Mesendoderm (in vitro differentiated cells): Measurements from ENCODE around the gene ARHGAP32.
"Not testable (repeated sequence)": the region's sequence is repeated elsewhere in the genome, so short reads cannot be mapped to it uniquely, and the experiment has no call there.

ENCODE experiments used
- DNase-seq: peaks from one replicate; pipeline ENCODE4 v3.0.0; 2013
- H2AK5ac ChIP-seq: 2 replicates; pipeline ENCODE4 v1.6.1; 2013; ENCODE audit warnings: low read length, inconsistent platforms
- H2BK120ac ChIP-seq: 2 replicates; pipeline ENCODE4 v1.6.1; 2013; ENCODE audit warnings: low read depth, mild to moderate bottlenecking, low read length, moderate library complexity, mixed read lengths
- H2BK15ac ChIP-seq: replicated peaks from 2 replicates; pipeline ENCODE4 v1.6.1; 2013; ENCODE audit warnings: low read depth, mild to moderate bottlenecking, moderate library complexity
- H2BK5ac ChIP-seq: 2 replicates; pipeline ENCODE4 v1.6.1; 2013; ENCODE audit warnings: low read length, inconsistent platforms
- H3K18ac ChIP-seq: 2 replicates; pipeline ENCODE4 v1.6.1; 2013; ENCODE audit warnings: mild to moderate bottlenecking, low read length, mixed read lengths
- H3K23ac ChIP-seq: one replicate; pipeline ENCODE4 v1.6.1; 2013; ENCODE audit warnings: low read length
- H3K27ac ChIP-seq: 2 replicates; pipeline ENCODE4 v1.5.1; 2013; ENCODE audit warnings: low read depth, mild to moderate bottlenecking, inconsistent platforms, low read length, moderate library complexity
- H3K27me3 ChIP-seq: 2 replicates; pipeline ENCODE4 v1.6.1; 2013; ENCODE audit warnings: low read length, control low read depth, mild to moderate bottlenecking, inconsistent platforms; ENCODE audit not compliant: insufficient read depth, poor library complexity
- H3K36me3 ChIP-seq: 2 replicates; pipeline ENCODE4 v1.6.1; 2013; ENCODE audit warnings: low read length, inconsistent platforms; ENCODE audit not compliant: control insufficient read depth, insufficient read depth
- H3K4ac ChIP-seq: one replicate; pipeline ENCODE4 v1.6.1; 2013; ENCODE audit warnings: low read depth, mild to moderate bottlenecking, low read length, moderate library complexity
- H3K4me1 ChIP-seq: 2 replicates; pipeline ENCODE4 v1.6.1; 2013; ENCODE audit warnings: low read depth, low read length, inconsistent platforms; ENCODE audit not compliant: control insufficient read depth
- H3K4me2 ChIP-seq: 2 replicates; pipeline ENCODE4 v1.6.1; 2013; ENCODE audit warnings: low read length
- H3K4me3 ChIP-seq: 2 replicates; pipeline ENCODE4 v1.5.1; 2013; ENCODE audit warnings: mild to moderate bottlenecking, low read length
- H3K56ac ChIP-seq: one replicate; pipeline ENCODE4 v1.6.1; 2013; ENCODE audit warnings: low read length
- H3K79me1 ChIP-seq: 2 replicates; pipeline ENCODE4 v1.6.1; 2013; ENCODE audit warnings: low read length, inconsistent platforms
- H3K79me2 ChIP-seq: 2 replicates; pipeline ENCODE4 v1.6.1; 2013; ENCODE audit warnings: mild to moderate bottlenecking, low read length; ENCODE audit not compliant: control insufficient read depth, insufficient read depth
- H3K9ac ChIP-seq: 2 replicates; pipeline ENCODE4 v1.6.1; 2013; ENCODE audit warnings: low read length, inconsistent platforms
- H4K5ac ChIP-seq: one replicate; pipeline ENCODE4 v1.6.1; 2013; ENCODE audit warnings: low read length
- H4K8ac ChIP-seq: one replicate; pipeline ENCODE4 v1.6.1; 2013; ENCODE audit warnings: low read depth, mild to moderate bottlenecking, control low read depth, low read length, moderate library complexity
- whole genome bisulfite sequencing: extraction: QIAGEN DNeasy Blood & Tissue Kit; methylation state at CpG from one replicate; pipeline ENCODE4 v1.1.7; 2013; ENCODE audit warnings: low lambda C conversion rate, missing lambda C conversion rate; ENCODE audit not compliant: insufficient coverage; ENCODE audit errors: extremely low coverage; 5-methylcytosine and 5-hydroxymethylcytosine counted together

ARHGAP32 gene

DNA sequence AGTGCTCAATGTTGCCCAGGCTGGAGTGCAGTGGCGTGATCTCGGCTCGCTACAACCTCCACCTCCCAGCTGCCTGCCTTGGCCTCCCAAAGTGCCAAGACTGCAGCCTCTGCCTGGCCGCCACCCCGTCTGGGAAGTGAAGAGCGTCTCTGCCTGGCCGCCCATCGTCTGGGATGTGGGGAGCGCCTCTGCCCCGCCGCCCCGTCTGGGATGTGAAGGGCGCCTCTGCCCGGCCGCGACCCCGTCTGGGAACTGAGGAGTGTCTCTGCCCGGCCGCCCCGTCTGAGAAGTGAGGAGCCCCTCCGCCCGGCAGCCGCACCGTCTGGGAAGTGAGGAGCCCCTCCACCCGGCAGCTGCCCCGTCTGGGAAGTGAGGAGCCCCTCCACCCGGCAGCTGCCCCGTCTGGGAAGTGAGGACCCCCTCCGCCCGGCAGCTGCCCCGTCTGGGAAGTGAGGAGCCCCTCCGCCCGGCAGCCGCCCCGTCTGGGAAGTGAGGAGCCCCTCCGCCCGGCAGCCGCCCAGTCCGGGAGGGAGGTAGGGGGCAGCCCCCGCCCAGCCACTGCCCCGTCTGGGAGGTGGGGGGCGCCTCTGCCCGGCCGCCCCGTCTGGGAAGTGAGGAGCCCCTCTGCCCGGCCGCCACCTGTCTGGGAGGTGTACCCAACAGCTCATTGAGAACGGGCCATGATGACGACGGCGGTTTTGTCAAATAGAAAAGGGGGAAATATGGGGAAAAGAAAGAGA, 63.1 kb downstream of the ARHGAP32 start:
- not testable (repeated sequence) for H3K56ac ChIP-seq, H3K4ac ChIP-seq, H3K36me3 ChIP-seq, H3K4me3 ChIP-seq, H3K23ac ChIP-seq, DNase-seq, H4K5ac ChIP-seq, H3K4me1 ChIP-seq, H3K27ac ChIP-seq, H3K27me3 ChIP-seq, H2AK5ac ChIP-seq, H3K9ac ChIP-seq, H2BK5ac ChIP-seq, H3K79me1 ChIP-seq, H2BK15ac ChIP-seq, H2BK120ac ChIP-seq, H3K79me2 ChIP-seq, H3K18ac ChIP-seq, H4K8ac ChIP-seq, H3K4me2 ChIP-seq
- no CpG with 5 or more reads among the region's 51 CpGs for WGBS

DNA sequence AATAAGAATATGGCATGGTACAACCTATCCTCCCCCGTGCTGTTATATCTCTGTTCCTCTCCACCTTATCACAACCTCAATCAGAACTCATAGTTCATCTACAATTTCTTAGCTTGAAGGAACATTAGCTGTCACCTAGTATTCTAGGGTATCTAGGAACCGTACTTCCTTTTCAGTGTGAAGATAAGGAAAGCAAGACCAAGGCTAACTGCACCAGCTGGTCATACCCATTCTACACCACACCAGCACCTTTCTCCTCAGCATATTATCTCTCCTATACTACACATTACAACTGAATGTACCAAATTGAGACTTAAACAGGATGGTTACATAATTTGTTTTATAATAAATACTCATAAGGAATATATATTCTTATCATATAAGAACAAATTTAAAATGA, 73.1 kb downstream of the ARHGAP32 start:
- Histone ChIP-seq H2BK15ac (no peak overlapping the region), H4K8ac (no peak overlapping the region), H2BK120ac (no peak overlapping the region), H3K23ac (no peak overlapping the region), H3K4me2 (no peak overlapping the region), H3K18ac (no peak overlapping the region), H3K36me3 (no peaks in the 10 kb centered on the region), H3K79me1 (no peaks in the 10 kb centered on the region), H3K79me2 (no peaks in the 10 kb centered on the region), H2AK5ac (no peak overlapping the region), H3K9ac (no peak overlapping the region), H2BK5ac (no peak overlapping the region), H3K4ac (no peak overlapping the region), H3K27me3 (no peaks in the 10 kb centered on the region), H3K56ac (no peak overlapping the region), H3K4me1 (no peaks in the 10 kb centered on the region), H3K27ac (no peak overlapping the region), H4K5ac (no peak overlapping the region), H3K4me3 (no peak overlapping the region)
- no CpG with 5 or more reads among the region's 2 CpGs for WGBS
- no peak for DNase-seq

DNA sequence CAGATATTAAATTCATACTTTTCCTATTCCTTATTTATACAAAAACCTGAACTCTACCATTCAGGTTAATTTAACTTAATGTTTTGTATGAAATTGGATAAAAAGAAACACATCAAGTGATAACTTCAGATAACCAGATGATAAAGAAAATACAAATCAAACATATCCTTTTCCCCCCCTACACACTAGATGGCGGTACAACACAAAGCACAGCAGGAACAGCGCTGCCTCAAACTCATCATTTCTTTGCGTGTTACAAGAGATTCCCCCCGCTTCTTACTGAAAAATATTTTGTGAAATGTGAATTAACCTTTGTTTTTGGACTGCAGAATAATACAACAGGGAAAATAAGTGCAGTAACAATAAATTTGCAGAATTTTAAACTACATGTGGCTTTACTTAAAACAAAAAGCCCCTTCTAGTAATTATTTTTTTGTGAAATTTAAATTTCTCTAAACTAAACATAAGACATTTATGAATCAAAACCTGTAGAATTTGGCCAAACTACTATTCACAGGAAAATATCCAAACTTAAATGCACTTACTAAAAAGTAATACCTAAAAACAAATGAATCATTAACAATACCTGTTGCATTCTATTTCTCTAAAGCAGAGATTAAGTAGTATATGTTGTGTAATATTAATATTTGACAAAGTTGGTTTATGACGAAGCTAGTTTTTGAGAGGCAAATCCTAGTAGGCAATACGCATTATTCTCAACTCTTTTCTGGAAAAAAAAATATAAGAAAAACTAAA, 74.4 kb downstream of the ARHGAP32 start:
- H4K5ac ChIP-seq, result no peak overlapping the region
- no peaks in the 10 kb centered on the region for H3K27me3 ChIP-seq
- no peak overlapping the region for H3K23ac ChIP-seq
- no peaks in the 10 kb centered on the region for H3K4me1 ChIP-seq
- H3K79me2 ChIP-seq, result no peaks in the 10 kb centered on the region
- no peak overlapping the region for H3K56ac ChIP-seq
- no peak overlapping the region for H4K8ac ChIP-seq
- H3K4me3 ChIP-seq, result no peak overlapping the region
- no peak overlapping the region for H3K27ac ChIP-seq
- no peak overlapping the region for H2BK15ac ChIP-seq
- H3K4me2 ChIP-seq, result no peak overlapping the region
- no peak overlapping the region for H2BK5ac ChIP-seq
- H2AK5ac ChIP-seq, result no peak overlapping the region
- H3K9ac ChIP-seq, result no peak overlapping the region
- no peaks in the 10 kb centered on the region for H3K36me3 ChIP-seq
- H2BK120ac ChIP-seq, result no peak overlapping the region
- WGBS, result no CpG with 5 or more reads among the region's 6 CpGs
- peak; percentile 75 for DNase-seq
- no peaks in the 10 kb centered on the region for H3K79me1 ChIP-seq
- H3K4ac ChIP-seq, result no peak overlapping the region
- no peak overlapping the region for H3K18ac ChIP-seq

- H3K18ac ChIP-seq, result no peak overlapping the region
- H3K56ac ChIP-seq, result no peak overlapping the region
- H4K8ac ChIP-seq, result no peak overlapping the region
- no peak overlapping the region for H2AK5ac ChIP-seq
- no peaks in the 10 kb centered on the region for H3K4me1 ChIP-seq
- no peaks in the 10 kb centered on the region for H3K79me1 ChIP-seq
- H3K36me3 ChIP-seq, result no peaks in the 10 kb centered on the region
- no peak overlapping the region for H4K5ac ChIP-seq
- no peak overlapping the region for H3K4me3 ChIP-seq
- H2BK5ac ChIP-seq, result no peak overlapping the region
- no peak overlapping the region for H2BK120ac ChIP-seq
- no peaks in the 10 kb centered on the region for H3K27me3 ChIP-seq
- H3K23ac ChIP-seq, result no peak overlapping the region
- no CpG with 5 or more reads among the region's 2 CpGs for WGBS
- H3K27ac ChIP-seq, result no peak overlapping the region
- DNase-seq, result peak; percentile 19
- H3K4me2 ChIP-seq, result no peak overlapping the region
- no peaks in the 10 kb centered on the region for H3K79me2 ChIP-seq
- H2BK15ac ChIP-seq, result no peak overlapping the region
- no peak overlapping the region for H3K9ac ChIP-seq
- no peak overlapping the region for H3K4ac ChIP-seq
Observed at GRCh38 chr11:129115652-129116586, 76.2 kb downstream of the ARHGAP32 start.

- Histone ChIP-seq H3K27ac (no peak overlapping the region), H3K4me3 (no peak overlapping the region), H3K27me3 (no peaks in the 10 kb centered on the region), H2AK5ac (no peak overlapping the region), H3K4me2 (no peak overlapping the region), H4K8ac (no peak overlapping the region), H3K4me1 (no peaks in the 10 kb centered on the region), H3K9ac (no peak overlapping the region), H3K56ac (no peak overlapping the region), H3K23ac (no peak overlapping the region), H3K36me3 (no peaks in the 10 kb centered on the region), H4K5ac (no peak overlapping the region), H2BK120ac (no peak overlapping the region), H3K79me2 (no peaks in the 10 kb centered on the region), H3K79me1 (no peaks in the 10 kb centered on the region), H3K4ac (no peak overlapping the region), H2BK5ac (no peak overlapping the region), H2BK15ac (no peak overlapping the region), H3K18ac (no peak overlapping the region)
- WGBS, result no CpG with 5 or more reads among the region's 1 CpG
- DNase-seq, result no peak
Observed at GRCh38 chr11:129109701-129110100, 82.4 kb downstream of the ARHGAP32 start.
